Kidney (tissue), 14 donors: ENCODE data around the gene YBEY. TPM values are rescaled to one million over a fixed set of nuclear protein-coding genes. Genes with fewer than 3 reads are reported as not detected.

Experiments used
- DNase-seq, 5 donors: peaks; one replicate each; pipeline ENCODE4 v3.0.0-alpha.2; 2013 to 2020
- FAIRE-seq: peaks from 2 replicates; lab custom pipeline; 2012; peaks lifted over from hg19 to GRCh38; lab: Jason Lieb, UNC
- H3K27ac ChIP-seq, 2 donors: one replicate each; pipeline ENCODE4 v1.7.0; 2013; ENCODE audit warnings: low read depth in 2 of 2, low read length in 2 of 2, inconsistent platforms in 1 of 2
- H3K27me3 ChIP-seq: one replicate; pipeline ENCODE4 v1.7.1; 2013; ENCODE audit warnings: low read length, inconsistent platforms; ENCODE audit not compliant: control insufficient read depth, insufficient read depth
- H3K36me3 ChIP-seq, 3 donors: one replicate each; pipeline versions ENCODE4 v1.7.0 to v1.7.1; 2013; ENCODE audit warnings: low read length in 3 of 3, control low read depth in 1 of 3, inconsistent platforms in 1 of 3; ENCODE audit not compliant: insufficient read depth in 3 of 3, control insufficient read depth in 2 of 3
- H3K4me1 ChIP-seq, 3 donors: one replicate each; pipeline versions ENCODE4 v1.7.0 to v1.7.1; 2013; ENCODE audit warnings: low read length in 3 of 3, inconsistent platforms in 1 of 3, low read depth in 1 of 3; ENCODE audit not compliant: control insufficient read depth in 2 of 3, insufficient read depth in 2 of 3
- H3K4me3 ChIP-seq, 3 donors: one replicate each; pipeline versions ENCODE4 v1.7.0 to v1.8.1; 2013; ENCODE audit warnings: low read length in 3 of 3, control low read depth in 1 of 3, inconsistent platforms in 1 of 3
- H3K9ac ChIP-seq, 3 donors: one replicate each; pipeline versions ENCODE4 v1.7.0 to v1.7.1; 2013; ENCODE audit warnings: low read length in 3 of 3, control low read depth in 1 of 3, inconsistent platforms in 1 of 3
- H3K9me3 ChIP-seq, 3 donors: one replicate each; pipeline versions ENCODE4 v1.7.0 to v1.7.1; 2013; ENCODE audit warnings: low read length in 3 of 3, control low read depth in 1 of 3, inconsistent platforms in 1 of 3; ENCODE audit not compliant: control insufficient read depth in 2 of 3, insufficient read depth in 1 of 3
- intact Hi-C: fragments of 100-400 bp; cut with DNase I; formaldehyde crosslinking; loops from one replicate; pipeline ENCODE4 v1.11.1; 2022
- polyA plus RNA-seq: library from polyadenylated mRNA; stranded (reverse); fragments of 350-450 nt; fragmentation: Illumina TruSeq; extraction: RNeasy Lipid Tissue Mini Kit (QIAGEN cat#74804); gene quantifications from one replicate; pipeline ENCODE4 v1.2.3, GENCODE V29; 2014; ENCODE audit warnings: low read depth, low replicate concordance; ENCODE audit not compliant: insufficient read depth
- total RNA-seq: library from RNA; stranded (reverse); fragmentation: NEBNext Ultra II Directional; extraction: Animal tissue kit (Norgen Biotek cat#: 25700); gene quantifications from one replicate; pipeline ENCODE4 v1.2.1, GENCODE V29; 2021
- TF ChIP-seq, protein P1 (sequence below): IDR thresholded peaks from 3 replicates; pipeline ENCODE4 v1.5.1; 2012; ENCODE audit warnings: mild to moderate bottlenecking, moderate library complexity, borderline replicate concordance; ENCODE audit not compliant: insufficient read depth; ENCODE audit errors: extremely low read depth
- donor health status: control.
- donor health status: control.
- donor health status: control.
- donor health status: control.
- donor health status: control.
- donor health status: DM: yes; HTN: yes; CAD: no.
- donor health status: Normal renal cell carcinoma (clear cell type).

Gene YBEY
- total and polyA plus RNA-seq, 2 donors from 2014 or later: 17.5 to 29.6 TPM

DNA sequence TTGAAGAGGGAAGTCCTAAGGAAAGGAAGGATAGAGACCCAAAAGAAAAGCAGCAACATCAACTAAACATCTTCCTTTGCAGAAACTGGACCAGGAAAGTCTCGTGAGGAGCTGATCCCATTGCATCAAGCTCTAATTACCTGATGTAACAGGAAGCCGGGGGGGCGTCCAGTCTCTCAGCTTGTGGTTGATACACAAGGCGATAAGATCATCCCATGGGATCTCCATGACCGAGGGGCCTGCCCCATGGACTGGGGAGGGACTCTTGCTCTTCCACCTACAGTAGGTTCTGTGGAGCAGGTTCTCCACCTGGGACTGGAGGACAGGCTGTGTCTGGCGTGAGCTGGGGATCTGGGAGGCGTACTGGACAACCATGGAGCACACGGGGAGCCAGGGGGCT is 42.8 kb upstream of the YBEY start:
- Histone ChIP-seq H3K27ac (no peak overlapping the region), H3K36me3 (peaks cover 16 to 64% (median 62%) of the 10 kb centered on the region in 3 donors), H3K4me1 (no peaks in the 10 kb centered on the region), H3K9me3 (no peaks in the 10 kb centered on the region), H3K9ac (no peak overlapping the region), H3K27me3 (no peaks in the 10 kb centered on the region), H3K4me3 (no peak overlapping the region)
- no peak for FAIRE-seq
- TF ChIP-seq, protein P1, sequence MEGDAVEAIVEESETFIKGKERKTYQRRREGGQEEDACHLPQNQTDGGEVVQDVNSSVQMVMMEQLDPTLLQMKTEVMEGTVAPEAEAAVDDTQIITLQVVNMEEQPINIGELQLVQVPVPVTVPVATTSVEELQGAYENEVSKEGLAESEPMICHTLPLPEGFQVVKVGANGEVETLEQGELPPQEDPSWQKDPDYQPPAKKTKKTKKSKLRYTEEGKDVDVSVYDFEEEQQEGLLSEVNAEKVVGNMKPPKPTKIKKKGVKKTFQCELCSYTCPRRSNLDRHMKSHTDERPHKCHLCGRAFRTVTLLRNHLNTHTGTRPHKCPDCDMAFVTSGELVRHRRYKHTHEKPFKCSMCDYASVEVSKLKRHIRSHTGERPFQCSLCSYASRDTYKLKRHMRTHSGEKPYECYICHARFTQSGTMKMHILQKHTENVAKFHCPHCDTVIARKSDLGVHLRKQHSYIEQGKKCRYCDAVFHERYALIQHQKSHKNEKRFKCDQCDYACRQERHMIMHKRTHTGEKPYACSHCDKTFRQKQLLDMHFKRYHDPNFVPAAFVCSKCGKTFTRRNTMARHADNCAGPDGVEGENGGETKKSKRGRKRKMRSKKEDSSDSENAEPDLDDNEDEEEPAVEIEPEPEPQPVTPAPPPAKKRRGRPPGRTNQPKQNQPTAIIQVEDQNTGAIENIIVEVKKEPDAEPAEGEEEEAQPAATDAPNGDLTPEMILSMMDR: no peak
- DNase-seq: no peak
- intact Hi-C loops: no loop called here

DNA sequence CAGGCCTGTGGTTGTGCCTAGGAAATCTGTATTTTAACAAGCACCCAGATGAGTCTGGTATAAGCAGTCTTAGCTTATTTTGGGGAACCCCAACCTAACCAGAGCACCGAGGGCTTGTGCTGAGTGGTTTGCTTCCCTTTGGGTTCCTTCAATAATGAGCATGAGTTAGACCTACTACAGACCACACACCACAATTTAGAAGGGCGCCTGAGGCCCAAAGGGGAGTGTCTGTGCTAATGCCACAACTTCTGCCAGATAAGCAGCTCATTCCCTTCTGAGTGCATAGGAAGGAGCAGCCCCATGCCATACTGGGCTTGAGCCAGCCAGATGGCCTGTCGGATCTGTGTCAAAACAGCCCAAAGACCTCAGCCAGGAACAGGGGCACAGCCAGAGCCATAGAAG is 42.2 kb upstream of the YBEY start:
- intact Hi-C loops: no loop called here
- peaks cover 16 to 62% (median 60%) of the 10 kb centered on the region in 3 donors for H3K36me3 ChIP-seq
- no peak for FAIRE-seq
- no peak for DNase-seq
- H3K27me3 ChIP-seq: no peaks in the 10 kb centered on the region
- no peak overlapping the region for H3K9ac ChIP-seq
- TF ChIP-seq, protein P1: no peak
- H3K4me1 ChIP-seq: no peaks in the 10 kb centered on the region
- H3K9me3 ChIP-seq: no peaks in the 10 kb centered on the region
- H3K27ac ChIP-seq: no peak overlapping the region
- no peak overlapping the region for H3K4me3 ChIP-seq

DNA sequence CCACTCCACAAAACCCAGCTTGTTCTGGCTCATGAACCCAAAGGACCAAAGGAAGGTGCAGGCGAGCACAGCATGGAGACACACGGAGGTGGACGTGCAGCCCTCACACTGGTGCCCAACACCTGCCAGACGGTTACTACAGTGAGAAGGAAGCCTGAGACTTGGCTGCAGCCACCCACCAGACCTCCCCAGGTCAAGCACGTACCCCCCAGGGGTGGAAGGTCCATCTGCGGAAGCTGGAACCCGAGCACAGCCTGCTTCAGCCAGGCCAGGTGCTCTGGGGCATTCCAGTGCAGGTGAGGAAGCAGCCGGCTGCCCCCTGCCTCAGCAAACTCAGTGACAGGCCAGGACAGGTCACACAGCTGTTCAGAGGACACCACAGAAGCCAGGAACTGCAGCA is 41.5 kb upstream of the YBEY start:
- DNase-seq (no peak), FAIRE-seq (no peak)
- Histone ChIP-seq H3K36me3 (peaks cover 16 to 65% (median 60%) of the 10 kb centered on the region in 3 donors), H3K9ac (no peak overlapping the region), H3K9me3 (no peaks in the 10 kb centered on the region), H3K27ac (no peak overlapping the region), H3K4me3 (no peak overlapping the region), H3K27me3 (no peaks in the 10 kb centered on the region), H3K4me1 (no peaks in the 10 kb centered on the region)
- intact Hi-C loops: no loop called here
- TF ChIP-seq, protein P1: no peak
